Stimulated activated CD8-positive, alpha-beta memory T cell treated with anti-CD3 and anti-CD28 coated beads, Interleukin-7, amount 100 ng/mL, for 48 hours (primary cell): ENCODE results near the gene COL17A1.

Experiments
- DNase-seq, 2 donors: peaks; one replicate each; pipeline ENCODE4 v3.0.0-alpha.2; 2020; ENCODE audit warnings: low read depth in 1 of 2; ENCODE audit errors: extremely low read depth in 1 of 2

Gene COL17A1

DNA sequence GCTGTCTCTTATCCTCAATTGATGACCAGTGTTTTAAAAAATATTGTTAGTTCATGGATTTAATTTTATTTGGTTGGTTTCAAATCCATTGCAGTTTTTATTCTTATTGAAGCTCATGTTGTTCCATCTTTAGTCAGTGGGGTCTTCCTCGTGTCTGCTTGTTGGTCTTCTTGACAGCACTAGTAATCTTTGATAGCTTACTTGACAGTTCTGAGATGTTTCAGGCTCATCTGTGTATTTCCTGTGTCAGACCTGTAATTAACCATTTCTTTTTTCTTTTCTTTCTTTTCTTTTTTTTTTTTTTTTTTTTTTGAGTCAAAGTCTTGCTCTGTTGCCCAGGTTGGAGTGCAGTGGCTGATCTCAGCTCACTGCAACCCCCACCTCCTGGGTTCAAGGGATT is 90.5 kb downstream of the COL17A1 start:
- DNase-seq: no peak

DNA sequence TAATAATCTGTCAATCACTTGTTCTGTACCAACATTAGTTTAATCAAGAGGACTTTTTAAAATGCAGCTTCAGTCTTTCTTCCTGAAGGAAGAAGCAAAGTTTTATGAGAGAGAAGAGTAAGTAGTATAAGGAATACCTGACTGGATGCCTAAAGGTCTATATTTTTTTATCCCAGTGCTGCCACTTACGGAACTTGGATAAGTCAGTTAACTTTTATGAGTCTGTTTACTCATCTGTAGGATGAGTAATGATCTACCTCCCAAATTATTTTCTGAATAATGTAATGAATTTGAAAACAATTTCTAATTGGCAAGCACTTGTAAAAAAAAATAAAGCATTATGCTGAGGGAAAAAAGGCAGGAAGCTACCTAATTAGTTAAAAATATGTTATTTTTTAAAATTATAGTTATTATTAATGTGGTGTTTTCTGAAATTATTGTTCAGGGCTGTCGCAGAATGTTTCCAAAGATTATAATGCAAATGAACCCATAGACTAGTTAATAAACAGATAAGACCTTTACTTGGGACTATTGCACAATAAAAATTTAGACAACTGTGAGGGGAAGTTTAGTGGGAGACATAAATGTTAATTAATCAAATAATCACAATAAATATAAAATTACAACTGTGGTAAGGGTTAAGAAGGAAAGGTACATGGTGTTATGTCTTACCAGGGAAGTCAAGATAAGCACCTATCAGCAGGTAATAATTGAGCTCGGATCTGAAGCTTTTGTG is 94.1 kb downstream of the COL17A1 start:
- no peak for DNase-seq

DNA sequence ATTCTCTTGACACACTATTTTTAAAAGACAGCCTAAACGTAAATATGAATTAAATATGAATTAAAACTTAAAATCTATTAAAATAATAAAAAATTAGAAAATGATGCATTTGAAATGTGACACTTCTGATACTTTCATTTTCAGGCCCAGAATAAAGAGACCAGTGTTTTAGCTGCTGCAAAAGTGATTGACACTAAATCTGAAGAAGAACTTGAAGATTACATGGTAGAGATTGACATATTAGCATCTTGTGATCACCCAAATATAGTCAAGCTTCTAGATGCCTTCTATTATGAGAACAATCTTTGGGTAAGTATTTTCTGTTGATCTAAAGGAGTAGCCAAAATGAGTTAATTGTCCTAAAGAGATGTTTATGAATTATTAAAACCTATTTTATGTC is 95.1 kb downstream of the COL17A1 start:
- DNase-seq: no peak

DNA sequence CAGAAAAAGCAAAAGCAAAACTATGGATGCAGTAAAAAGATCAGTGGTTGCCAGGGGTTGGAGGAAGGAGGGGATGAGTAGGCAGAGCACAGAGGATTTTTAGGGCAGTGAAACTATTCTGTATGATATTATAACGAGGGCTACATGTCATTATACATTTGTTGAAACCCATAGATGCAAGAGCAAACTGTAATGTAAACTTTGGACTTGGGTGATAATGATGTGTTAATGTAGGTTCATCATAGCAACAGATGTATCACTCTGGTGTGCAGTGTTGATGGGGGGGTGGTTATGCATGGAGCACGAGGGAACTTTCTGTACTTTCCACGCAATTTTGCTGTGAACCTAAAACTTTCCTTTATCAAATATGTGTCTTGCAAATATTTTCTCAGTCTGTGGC is 95.6 kb downstream of the COL17A1 start:
- no peak for DNase-seq

DNA sequence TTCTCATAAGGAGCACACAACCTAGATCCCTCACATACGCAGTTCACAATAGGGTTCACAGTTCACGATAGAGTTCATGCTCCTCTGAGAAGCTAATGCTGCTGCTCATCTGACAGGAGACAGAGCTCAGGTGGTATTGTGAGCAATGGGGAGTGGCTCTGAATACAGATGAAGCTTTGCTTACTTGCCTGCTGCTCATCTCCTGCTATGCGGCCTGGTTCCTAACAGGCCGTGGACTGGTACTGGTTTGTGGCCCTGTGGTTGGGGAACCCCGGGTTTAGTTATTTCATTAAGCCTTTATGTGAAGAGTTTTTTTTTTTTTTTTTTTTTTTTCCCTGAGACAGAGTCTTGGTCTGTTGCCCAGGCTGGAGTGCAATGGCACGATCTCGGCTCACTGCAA is 99.3 kb downstream of the COL17A1 start:
- no peak for DNase-seq

DNA sequence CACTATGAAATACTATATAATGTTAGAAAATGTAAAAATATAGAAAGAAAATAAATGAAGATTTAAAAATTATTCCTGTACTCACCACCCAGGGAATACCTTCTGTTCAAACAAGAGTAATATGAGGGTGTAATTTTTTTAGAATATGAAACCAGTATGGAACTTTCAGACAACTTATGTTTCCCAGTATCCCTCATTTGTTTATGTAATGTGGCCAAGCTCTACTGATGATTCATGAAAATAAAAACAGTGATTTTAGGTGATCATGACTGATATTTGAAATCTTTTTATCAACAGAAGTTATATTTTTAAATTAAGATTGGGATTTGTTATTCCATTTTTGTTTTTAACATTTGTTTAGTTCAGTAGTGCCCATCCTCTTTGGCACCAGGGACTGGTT is 100.0 kb downstream of the COL17A1 start:
- no peak for DNase-seq

DNA sequence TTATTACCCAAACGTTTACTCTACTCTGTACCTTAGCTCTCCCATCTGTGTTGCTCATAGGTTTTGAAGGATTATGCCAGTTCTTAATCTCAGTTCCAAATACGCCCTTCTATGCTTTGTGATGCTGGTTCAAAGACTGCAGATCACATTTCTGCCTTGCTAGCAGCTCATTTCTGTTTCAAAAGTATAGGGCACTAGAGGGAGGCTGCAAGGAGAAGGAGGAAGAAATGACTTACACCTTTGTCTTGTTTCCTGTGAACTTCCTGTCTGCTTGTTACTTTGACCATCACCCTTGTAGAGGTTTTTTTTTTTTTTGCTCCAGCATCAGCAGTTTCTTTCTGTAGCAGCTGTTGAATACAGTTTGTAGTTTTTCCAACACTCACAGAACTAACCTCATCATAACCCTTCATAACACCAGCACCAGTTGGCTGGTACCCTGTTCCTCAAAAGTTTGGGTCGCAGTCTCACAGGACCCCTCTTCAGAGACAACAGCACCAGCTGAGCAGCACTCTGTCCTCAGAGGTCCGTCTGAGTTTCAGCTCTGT is 102.2 kb downstream of the COL17A1 start:
- DNase-seq: no peak

DNA sequence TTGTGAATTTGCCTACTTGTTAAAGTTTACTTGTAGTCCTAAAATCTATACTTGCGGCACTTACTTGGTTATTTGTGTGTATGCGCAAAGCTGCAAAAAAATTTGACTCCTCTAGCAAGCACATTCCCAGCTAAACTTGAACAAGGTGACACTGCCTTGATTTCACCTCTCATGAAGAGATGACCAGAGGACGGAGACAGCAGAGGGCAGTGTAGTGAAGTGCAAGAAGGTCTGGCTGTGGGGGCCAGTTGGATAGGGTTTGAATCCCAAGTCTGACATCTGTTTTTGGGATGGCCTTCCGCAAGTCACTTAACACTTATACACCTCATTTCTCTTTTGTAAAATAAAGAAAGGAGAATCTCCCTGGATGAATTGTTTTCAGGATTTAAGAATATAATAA is 103.0 kb downstream of the COL17A1 start:
- DNase-seq: no peak
